ENCODE measurements around the gene ACAD8.

Gene ACAD8

DNA sequence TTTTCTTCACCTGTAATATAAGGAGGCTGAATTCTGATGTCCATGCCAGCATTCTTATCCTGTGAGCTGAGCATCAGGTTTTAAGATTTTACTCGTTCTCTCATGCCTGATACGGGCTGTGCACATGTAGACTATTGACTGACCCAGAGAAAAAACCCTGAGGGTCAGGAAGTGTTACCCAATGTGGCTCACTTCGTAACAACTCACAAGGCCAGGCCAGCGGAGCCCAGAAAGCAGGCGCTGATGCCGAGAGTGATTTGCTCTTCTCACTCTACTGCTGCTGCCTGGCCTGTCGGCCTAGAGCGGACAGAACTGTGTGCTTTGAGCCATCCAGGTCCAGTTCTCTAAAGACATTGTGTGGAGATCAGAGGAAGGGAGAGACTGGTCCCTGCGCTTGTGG lies 11.0 kb upstream of the ACAD8 start:
- no peak overlapping the region for H3K4me3 ChIP-seq (ENCODE audit: low read length)
- H3K27ac ChIP-seq (ENCODE audit: low read length): no peak overlapping the region
- H3K9me3 ChIP-seq (ENCODE audit: insufficient read depth, low read length): no peaks in the 10 kb centered on the region
- no peaks in the 10 kb centered on the region for H3K4me1 ChIP-seq (ENCODE audit: low read length)
- TF ChIP-seq, protein P1, sequence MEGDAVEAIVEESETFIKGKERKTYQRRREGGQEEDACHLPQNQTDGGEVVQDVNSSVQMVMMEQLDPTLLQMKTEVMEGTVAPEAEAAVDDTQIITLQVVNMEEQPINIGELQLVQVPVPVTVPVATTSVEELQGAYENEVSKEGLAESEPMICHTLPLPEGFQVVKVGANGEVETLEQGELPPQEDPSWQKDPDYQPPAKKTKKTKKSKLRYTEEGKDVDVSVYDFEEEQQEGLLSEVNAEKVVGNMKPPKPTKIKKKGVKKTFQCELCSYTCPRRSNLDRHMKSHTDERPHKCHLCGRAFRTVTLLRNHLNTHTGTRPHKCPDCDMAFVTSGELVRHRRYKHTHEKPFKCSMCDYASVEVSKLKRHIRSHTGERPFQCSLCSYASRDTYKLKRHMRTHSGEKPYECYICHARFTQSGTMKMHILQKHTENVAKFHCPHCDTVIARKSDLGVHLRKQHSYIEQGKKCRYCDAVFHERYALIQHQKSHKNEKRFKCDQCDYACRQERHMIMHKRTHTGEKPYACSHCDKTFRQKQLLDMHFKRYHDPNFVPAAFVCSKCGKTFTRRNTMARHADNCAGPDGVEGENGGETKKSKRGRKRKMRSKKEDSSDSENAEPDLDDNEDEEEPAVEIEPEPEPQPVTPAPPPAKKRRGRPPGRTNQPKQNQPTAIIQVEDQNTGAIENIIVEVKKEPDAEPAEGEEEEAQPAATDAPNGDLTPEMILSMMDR (IDR thresholded peaks at IDR 0.05; ENCODE audit: low read depth, low read length): no peak
- TF ChIP-seq EZH2phosphoT487 (IDR thresholded peaks at IDR 0.05; ENCODE audit: low read depth): no peak
- 0 out of 2 replicates have a peak, but pooled peaks cover 5% of the 10 kb centered on the region for H4K20me1 ChIP-seq (ENCODE audit: insufficient read depth, low read length)
- H3K79me2 ChIP-seq (ENCODE audit: low read length): no peaks in the 10 kb centered on the region
- no peaks in the 10 kb centered on the region for H3K27me3 ChIP-seq (ENCODE audit: low read depth, low read length)
- no peak overlapping the region for H3K9ac ChIP-seq (ENCODE audit: low read length)
- no peak overlapping the region for H3K4me2 ChIP-seq (ENCODE audit: low read length)
- no peak overlapping the region for H2AFZ ChIP-seq (ENCODE audit: low read depth, low read length)
- peaks cover 20% of the 10 kb centered on the region for H3K36me3 ChIP-seq (replicated peaks; ENCODE audit: low read depth, low read length)

DNA sequence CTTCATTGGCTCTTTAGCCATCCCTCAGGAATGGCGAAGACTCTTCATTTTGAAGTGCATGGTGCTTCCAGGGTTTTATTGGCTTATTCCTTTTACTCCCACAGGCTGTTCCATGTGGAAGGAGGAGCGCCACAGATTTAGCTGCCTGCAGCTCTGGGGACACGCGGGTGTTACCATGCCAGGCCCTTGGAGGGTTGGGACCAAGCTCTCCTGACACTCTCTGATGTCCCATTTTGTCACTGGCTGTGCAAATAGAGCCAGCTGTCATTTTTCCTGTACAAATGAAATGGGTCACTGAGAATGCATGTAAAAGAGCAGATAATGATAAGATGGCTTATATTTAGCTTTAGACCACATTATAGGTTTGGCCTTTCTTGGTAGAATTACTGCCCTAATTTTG lies 9.5 kb upstream of the ACAD8 start:
- Histone ChIP-seq H3K4me3 (ENCODE audit: low read length) (no peak overlapping the region), H3K36me3 (replicated peaks; ENCODE audit: low read depth, low read length) (peaks cover 30% of the 10 kb centered on the region), H3K9ac (ENCODE audit: low read length) (no peak overlapping the region), H3K27me3 (ENCODE audit: low read depth, low read length) (no peaks in the 10 kb centered on the region), H3K4me2 (ENCODE audit: low read length) (no peak overlapping the region), H3K9me3 (ENCODE audit: insufficient read depth, low read length) (no peaks in the 10 kb centered on the region), H3K4me1 (ENCODE audit: low read length) (no peaks in the 10 kb centered on the region), H2AFZ (ENCODE audit: low read depth, low read length) (no peak overlapping the region), H4K20me1 (ENCODE audit: insufficient read depth, low read length) (no peaks in the 10 kb centered on the region), H3K27ac (ENCODE audit: low read length) (no peak overlapping the region), H3K79me2 (ENCODE audit: low read length) (no peaks in the 10 kb centered on the region)
- TF ChIP-seq EZH2phosphoT487 (IDR thresholded peaks at IDR 0.05; ENCODE audit: low read depth): no peak
- TF ChIP-seq, protein P1 (IDR thresholded peaks at IDR 0.05; ENCODE audit: low read depth, low read length): no peak

- Histone ChIP-seq H4K20me1 (ENCODE audit: insufficient read depth, low read length) (no peaks in the 10 kb centered on the region), H3K27me3 (ENCODE audit: low read depth, low read length) (no peaks in the 10 kb centered on the region), H3K27ac (ENCODE audit: low read length) (no peak overlapping the region), H3K4me2 (ENCODE audit: low read length) (no peak overlapping the region), H3K9ac (ENCODE audit: low read length) (no peak overlapping the region), H3K79me2 (ENCODE audit: low read length) (no peaks in the 10 kb centered on the region), H2AFZ (ENCODE audit: low read depth, low read length) (no peak overlapping the region), H3K4me3 (ENCODE audit: low read length) (no peak overlapping the region), H3K36me3 (replicated peaks; ENCODE audit: low read depth, low read length) (peaks cover 26% of the 10 kb centered on the region), H3K9me3 (ENCODE audit: insufficient read depth, low read length) (no peaks in the 10 kb centered on the region), H3K4me1 (ENCODE audit: low read length) (no peaks in the 10 kb centered on the region)
- TF ChIP-seq EZH2phosphoT487 (IDR thresholded peaks at IDR 0.05; ENCODE audit: low read depth): no peak
- TF ChIP-seq, protein P1 (IDR thresholded peaks at IDR 0.05; ENCODE audit: low read depth, low read length): peak; percentile 29
Measured at GRCh38 chr11:134244593-134244992, 8.8 kb upstream of the ACAD8 start.

DNA sequence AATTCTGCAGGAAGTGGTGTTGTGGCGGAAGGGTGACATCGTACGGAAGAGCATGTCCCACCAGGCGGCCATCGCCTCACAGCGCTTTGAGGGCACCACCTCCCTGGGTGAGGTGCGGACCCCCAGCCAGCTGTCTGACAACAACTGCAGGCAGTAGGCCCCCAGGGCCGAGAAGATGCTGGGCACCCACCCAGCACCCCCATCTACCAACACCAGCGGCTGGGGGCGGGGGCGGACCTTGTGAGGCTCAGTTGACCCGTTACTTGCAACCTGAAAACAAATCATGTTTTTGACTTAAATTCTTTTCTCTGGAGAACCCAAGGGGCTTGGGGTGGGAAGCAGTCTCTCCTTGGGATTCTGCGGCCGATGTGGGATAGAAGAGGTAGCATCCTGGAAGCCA lies 7.9 kb upstream of the ACAD8 start:
- H3K36me3 ChIP-seq (replicated peaks; ENCODE audit: low read depth, low read length): peaks cover 32% of the 10 kb centered on the region

More for the DNA sequence above, 7.9 kb upstream of the ACAD8 start:
- Histone ChIP-seq H3K4me1 (ENCODE audit: low read length) (no peaks in the 10 kb centered on the region), H2AFZ (ENCODE audit: low read depth, low read length) (no peak overlapping the region), H3K9ac (ENCODE audit: low read length) (no peak overlapping the region), H3K9me3 (ENCODE audit: insufficient read depth, low read length) (no peaks in the 10 kb centered on the region), H3K4me3 (ENCODE audit: low read length) (no peak overlapping the region), H3K79me2 (ENCODE audit: low read length) (no peaks in the 10 kb centered on the region), H4K20me1 (ENCODE audit: insufficient read depth, low read length) (no peaks in the 10 kb centered on the region), H3K27me3 (ENCODE audit: low read depth, low read length) (no peaks in the 10 kb centered on the region), H3K4me2 (ENCODE audit: low read length) (no peak overlapping the region), H3K27ac (ENCODE audit: low read length) (no peak overlapping the region)
- TF ChIP-seq EZH2phosphoT487 (IDR thresholded peaks at IDR 0.05; ENCODE audit: low read depth): no peak
- TF ChIP-seq, protein P1 (IDR thresholded peaks at IDR 0.05; ENCODE audit: low read depth, low read length): no peak
